WTC11 (cell line): ENCODE measurements around the gene AGTRAP. TPM values are rescaled to one million over a fixed set of nuclear protein-coding genes. Genes with fewer than 3 reads are reported as not detected.
A peak's percentile ranks its signal among the peaks of the same experiment; 100 is the strongest.

Experiments
- ATAC-seq: fragments of 200-7000 bp; cut with Tn5 transposase; 2 replicates; pipeline ENCODE4 v1.10.0; 2021; ENCODE audit warnings: mild to moderate bottlenecking, moderate library complexity
- CTCF ChIA-PET: fragments of 300-600 bp; sonication (Branson Sonifier 250); formaldehyde crosslinking; loops from one replicate; lab custom pipeline; 2021; ENCODE audit warnings: antibody characterized with exemption; lab: Charles Lee
- POLR2A ChIA-PET: fragments of 350-600 bp; sonication (Branson Sonifier 250); formaldehyde crosslinking; loops from one replicate; lab custom pipeline; 2021; ENCODE audit warnings: antibody characterized with exemption; lab: Charles Lee
- DNase-seq: peaks from one replicate; pipeline ENCODE4 v3.0.0; 2021; ENCODE audit warnings: low spot score
- H3K27ac Mint-ChIP-seq: 2 replicates; pipeline ENCODE4 v1.8.0; 2021; ENCODE audit warnings: mixed read lengths
- H3K27me3 Mint-ChIP-seq: 2 replicates; pipeline ENCODE4 v1.8.0; 2021; ENCODE audit warnings: low read depth, mild to moderate bottlenecking, moderate library complexity, mixed read lengths
- H3K36me3 Mint-ChIP-seq: 2 replicates; pipeline ENCODE4 v1.8.0; 2021; ENCODE audit warnings: mixed read lengths
- H3K4me1 Mint-ChIP-seq: 2 replicates; pipeline ENCODE4 v1.8.0; 2022; ENCODE audit warnings: mixed read lengths
- H3K4me3 Mint-ChIP-seq: 2 replicates; pipeline ENCODE4 v1.8.0; 2021; ENCODE audit warnings: mild to moderate bottlenecking, moderate library complexity, mixed read lengths
- H3K9me3 Mint-ChIP-seq: 2 replicates; pipeline ENCODE4 v1.8.0; 2021; ENCODE audit warnings: mixed read lengths
- ATF1 ChIP-seq: sonication (generic); formaldehyde crosslinking; IDR thresholded peaks from 2 replicates; pipeline ENCODE4 v1.8.1; 2023; ENCODE audit warnings: mild to moderate bottlenecking, moderate library complexity, missing genetic modification reagents
- ELF4 ChIP-seq: sonication (generic); formaldehyde crosslinking; IDR thresholded peaks from 2 replicates; pipeline ENCODE4 v1.8.1; 2022; ENCODE audit warnings: low read depth, mild to moderate bottlenecking, moderate library complexity, missing genetic modification reagents
- FOXK1 ChIP-seq: sonication (generic); formaldehyde crosslinking; IDR thresholded peaks from 2 replicates; pipeline ENCODE4 v1.8.0; 2022; ENCODE audit warnings: mild to moderate bottlenecking, moderate library complexity, missing genetic modification reagents
- GTF2I ChIP-seq: fragments of 250-450 bp; sonication (Bioruptor Pico); conservative IDR thresholded peaks from 2 replicates; pipeline ENCODE4 v1.4.0; 2021; ENCODE audit warnings: mild to moderate bottlenecking
- JUN ChIP-seq: sonication (generic); formaldehyde crosslinking; IDR thresholded peaks from 2 replicates; pipeline ENCODE4 v1.8.0; 2023; ENCODE audit warnings: mild to moderate bottlenecking, missing genetic modification reagents
- NFATC4 ChIP-seq: fragments of 250-450 bp; sonication (Bioruptor Pico); IDR thresholded peaks from 2 replicates; pipeline ENCODE4 v1.9.0; 2021; ENCODE audit warnings: mild to moderate bottlenecking
- NFYB ChIP-seq: sonication (generic); formaldehyde crosslinking; conservative IDR thresholded peaks from 2 replicates; pipeline ENCODE4 v1.8.0; 2022; ENCODE audit warnings: low read depth, missing genetic modification reagents
- NR1H2 ChIP-seq: sonication (generic); formaldehyde crosslinking; IDR thresholded peaks from 2 replicates; pipeline ENCODE4 v1.9.0; 2021; ENCODE audit warnings: mild to moderate bottlenecking, moderate library complexity, missing genetic modification reagents
- NR3C1 ChIP-seq: sonication (generic); formaldehyde crosslinking; conservative IDR thresholded peaks from 2 replicates; pipeline ENCODE4 v1.8.1; 2023; ENCODE audit warnings: low read depth, mild to moderate bottlenecking, missing genetic modification reagents
- OVOL2 ChIP-seq: fragments of 250-450 bp; sonication (Bioruptor Pico); IDR thresholded peaks from 2 replicates; pipeline ENCODE4 v1.9.0; 2021; ENCODE audit warnings: mild to moderate bottlenecking, borderline replicate concordance
- SP1 ChIP-seq: sonication (generic); formaldehyde crosslinking; conservative IDR thresholded peaks from 2 replicates; pipeline ENCODE4 v1.8.1; 2022; ENCODE audit warnings: missing genetic modification reagents
- ZNF121 ChIP-seq: sonication (generic); formaldehyde crosslinking; IDR thresholded peaks from 2 replicates; pipeline ENCODE4 v1.8.0; 2023; ENCODE audit warnings: missing genetic modification reagents
- ZNF219 ChIP-seq: sonication (generic); formaldehyde crosslinking; IDR thresholded peaks from 2 replicates; pipeline ENCODE4 v1.8.0; 2023; ENCODE audit warnings: missing genetic modification reagents, mild to moderate bottlenecking, borderline replicate concordance
- ZNF416 ChIP-seq: fragments of 250-450 bp; sonication (Bioruptor Pico); IDR thresholded peaks from 2 replicates; pipeline ENCODE4 v1.9.0; 2021; ENCODE audit warnings: mild to moderate bottlenecking, inconsistent platforms
- ZNF423 ChIP-seq: fragments of 250-450 bp; sonication (Bioruptor Pico); IDR thresholded peaks from 2 replicates; pipeline ENCODE4 v2.1.2; 2022; ENCODE audit warnings: mild to moderate bottlenecking, moderate library complexity
- total RNA-seq: library from RNA; stranded (reverse); gene quantifications from 3 replicates; pipeline ENCODE4 v1.2.3, GENCODE V29; 2021
- TF ChIP-seq, protein P1 (sequence below): sonication (generic); formaldehyde crosslinking; IDR thresholded peaks from 2 replicates; pipeline ENCODE4 v1.8.1; 2023; ENCODE audit warnings: mild to moderate bottlenecking, missing genetic modification reagents, moderate library complexity
- TF ChIP-seq, protein P2 (sequence below): fragments of 250-450 bp; sonication (Bioruptor Pico); IDR thresholded peaks from 2 replicates; pipeline ENCODE4 v1.9.0; 2021; ENCODE audit warnings: mild to moderate bottlenecking
- TF ChIP-seq, protein P3 (sequence below): sonication (generic); formaldehyde crosslinking; IDR thresholded peaks from 2 replicates; pipeline ENCODE4 v1.8.1; 2022; ENCODE audit warnings: mild to moderate bottlenecking, missing genetic modification reagents, moderate library complexity, borderline replicate concordance
- TF ChIP-seq, protein P4 (sequence below): sonication (generic); formaldehyde crosslinking; IDR thresholded peaks from 2 replicates; pipeline ENCODE4 v1.8.0; 2022; ENCODE audit warnings: mild to moderate bottlenecking, missing genetic modification reagents
- TF ChIP-seq, protein P5 (sequence below): fragments of 250-450 bp; sonication (Bioruptor Pico); IDR thresholded peaks from 2 replicates; pipeline ENCODE4 v1.8.0; 2021; ENCODE audit warnings: mild to moderate bottlenecking
- TF ChIP-seq, protein P6 (sequence below): sonication (generic); formaldehyde crosslinking; IDR thresholded peaks from 2 replicates; pipeline ENCODE4 v1.8.1; 2023; ENCODE audit warnings: mild to moderate bottlenecking, missing genetic modification reagents, moderate library complexity
- TF ChIP-seq, protein P7 (sequence below): sonication (generic); formaldehyde crosslinking; IDR thresholded peaks from 2 replicates; pipeline ENCODE4 v1.8.0; 2022; ENCODE audit warnings: missing genetic modification reagents

Gene AGTRAP
- total RNA-seq, 1 experiment from 2014 or later, result 81.6 TPM

DNA sequence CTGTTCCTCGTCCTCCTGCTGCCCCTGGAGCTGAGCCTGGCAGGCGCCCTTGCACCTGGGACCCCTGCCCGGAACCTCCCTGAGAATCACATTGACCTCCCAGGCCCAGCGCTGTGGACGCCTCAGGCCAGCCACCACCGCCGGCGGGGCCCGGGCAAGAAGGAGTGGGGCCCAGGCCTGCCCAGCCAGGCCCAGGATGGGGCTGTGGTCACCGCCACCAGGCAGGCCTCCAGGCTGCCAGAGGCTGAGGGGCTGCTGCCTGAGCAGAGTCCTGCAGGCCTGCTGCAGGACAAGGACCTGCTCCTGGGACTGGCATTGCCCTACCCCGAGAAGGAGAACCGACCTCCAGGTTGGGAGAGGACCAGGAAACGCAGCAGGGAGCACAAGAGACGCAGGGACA lies 29.6 kb upstream of the AGTRAP start:
- H3K36me3 Mint-ChIP-seq, result peaks cover 4% of the 10 kb centered on the region; the same call in 1 of the 2 replicates
- CTCF ChIA-PET, result interaction anchor here (1.4 to 6.5 kb wide), 8 partner anchors 8 to 97 kb away, joined by 3 to 55 read pairs (median 14); partner anchors contain the start of genes FBXO2, FBXO44, FBXO6 and MAD2L2
- no peaks in the 10 kb centered on the region for H3K27me3 Mint-ChIP-seq
- H3K27ac Mint-ChIP-seq, result no peak overlapping the region
- H3K4me1 Mint-ChIP-seq, result peaks cover 51% of the 10 kb centered on the region
- DNase-seq, result no peak
- TF ChIP-seq, protein P1, sequence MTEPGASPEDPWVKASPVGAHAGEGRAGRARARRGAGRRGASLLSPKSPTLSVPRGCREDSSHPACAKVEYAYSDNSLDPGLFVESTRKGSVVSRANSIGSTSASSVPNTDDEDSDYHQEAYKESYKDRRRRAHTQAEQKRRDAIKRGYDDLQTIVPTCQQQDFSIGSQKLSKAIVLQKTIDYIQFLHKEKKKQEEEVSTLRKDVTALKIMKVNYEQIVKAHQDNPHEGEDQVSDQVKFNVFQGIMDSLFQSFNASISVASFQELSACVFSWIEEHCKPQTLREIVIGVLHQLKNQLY (CRISPR knock-in tag), result no peak
- TF ChIP-seq NR3C1 (no peak), OVOL2 (CRISPR knock-in tag) (no peak), ATF1 (no peak), JUN (no peak), NFATC4 (CRISPR knock-in tag) (no peak), SP1 (CRISPR knock-in tag) (no peak), NFYB (CRISPR knock-in tag) (no peak), ELF4 (no peak), ZNF219 (CRISPR knock-in tag) (no peak), NR1H2 (CRISPR knock-in tag) (no peak)
- TF ChIP-seq, protein P2, sequence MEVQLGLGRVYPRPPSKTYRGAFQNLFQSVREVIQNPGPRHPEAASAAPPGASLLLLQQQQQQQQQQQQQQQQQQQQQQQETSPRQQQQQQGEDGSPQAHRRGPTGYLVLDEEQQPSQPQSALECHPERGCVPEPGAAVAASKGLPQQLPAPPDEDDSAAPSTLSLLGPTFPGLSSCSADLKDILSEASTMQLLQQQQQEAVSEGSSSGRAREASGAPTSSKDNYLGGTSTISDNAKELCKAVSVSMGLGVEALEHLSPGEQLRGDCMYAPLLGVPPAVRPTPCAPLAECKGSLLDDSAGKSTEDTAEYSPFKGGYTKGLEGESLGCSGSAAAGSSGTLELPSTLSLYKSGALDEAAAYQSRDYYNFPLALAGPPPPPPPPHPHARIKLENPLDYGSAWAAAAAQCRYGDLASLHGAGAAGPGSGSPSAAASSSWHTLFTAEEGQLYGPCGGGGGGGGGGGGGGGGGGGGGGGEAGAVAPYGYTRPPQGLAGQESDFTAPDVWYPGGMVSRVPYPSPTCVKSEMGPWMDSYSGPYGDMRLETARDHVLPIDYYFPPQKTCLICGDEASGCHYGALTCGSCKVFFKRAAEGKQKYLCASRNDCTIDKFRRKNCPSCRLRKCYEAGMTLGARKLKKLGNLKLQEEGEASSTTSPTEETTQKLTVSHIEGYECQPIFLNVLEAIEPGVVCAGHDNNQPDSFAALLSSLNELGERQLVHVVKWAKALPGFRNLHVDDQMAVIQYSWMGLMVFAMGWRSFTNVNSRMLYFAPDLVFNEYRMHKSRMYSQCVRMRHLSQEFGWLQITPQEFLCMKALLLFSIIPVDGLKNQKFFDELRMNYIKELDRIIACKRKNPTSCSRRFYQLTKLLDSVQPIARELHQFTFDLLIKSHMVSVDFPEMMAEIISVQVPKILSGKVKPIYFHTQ (CRISPR knock-in tag), result no peak
- TF ChIP-seq, protein P3, sequence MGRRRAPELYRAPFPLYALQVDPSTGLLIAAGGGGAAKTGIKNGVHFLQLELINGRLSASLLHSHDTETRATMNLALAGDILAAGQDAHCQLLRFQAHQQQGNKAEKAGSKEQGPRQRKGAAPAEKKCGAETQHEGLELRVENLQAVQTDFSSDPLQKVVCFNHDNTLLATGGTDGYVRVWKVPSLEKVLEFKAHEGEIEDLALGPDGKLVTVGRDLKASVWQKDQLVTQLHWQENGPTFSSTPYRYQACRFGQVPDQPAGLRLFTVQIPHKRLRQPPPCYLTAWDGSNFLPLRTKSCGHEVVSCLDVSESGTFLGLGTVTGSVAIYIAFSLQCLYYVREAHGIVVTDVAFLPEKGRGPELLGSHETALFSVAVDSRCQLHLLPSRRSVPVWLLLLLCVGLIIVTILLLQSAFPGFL, result no peak
- no peaks in the 10 kb centered on the region for H3K9me3 Mint-ChIP-seq
- no peak for ATAC-seq
- POLR2A ChIA-PET, result interaction anchor here (1.3 kb wide), 1 partner anchor 13 kb away, joined by 5 read pairs; no protein-coding TSS in a partner anchor
- H3K4me3 Mint-ChIP-seq, result no peak overlapping the region

DNA sequence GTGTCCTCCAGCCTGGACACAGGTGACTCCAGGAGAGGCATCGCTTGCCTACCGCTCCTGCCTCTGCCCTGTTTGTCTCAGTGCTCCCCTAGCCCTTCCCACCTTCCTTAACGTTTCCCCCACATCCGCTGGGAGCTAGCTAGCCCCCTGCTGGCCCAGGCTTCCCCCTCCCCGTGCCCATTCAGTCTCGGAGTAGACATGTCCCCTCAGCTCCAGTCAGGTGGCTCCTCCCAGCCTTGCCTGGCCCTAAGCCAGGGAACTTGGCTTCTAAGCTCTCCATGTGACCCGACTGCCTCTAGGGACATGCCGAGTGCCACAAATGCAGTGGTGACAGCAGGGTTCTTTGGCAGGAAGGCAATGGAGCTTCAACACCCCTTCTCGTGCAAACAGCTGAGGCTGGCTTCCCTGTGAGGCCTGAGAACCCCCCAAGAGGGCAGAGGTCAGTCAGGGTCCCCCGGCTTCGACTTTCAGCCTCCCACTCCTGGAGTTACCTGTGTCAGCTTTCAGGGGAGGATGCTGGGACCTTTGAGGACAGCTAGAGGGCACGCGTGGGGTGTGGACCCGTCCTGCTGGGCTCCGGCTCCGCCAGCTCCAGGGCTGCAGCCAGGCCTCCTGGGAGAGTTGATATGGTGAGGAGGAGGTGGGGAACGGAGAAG lies 28.2 kb upstream of the AGTRAP start:
- H3K27me3 Mint-ChIP-seq, result no peaks in the 10 kb centered on the region
- DNase-seq, result no peak
- H3K27ac Mint-ChIP-seq, result peak overlapping the region; percentile 25; the same call in 1 of the 2 replicates
- peaks cover 48% of the 10 kb centered on the region for H3K4me1 Mint-ChIP-seq
- POLR2A ChIA-PET, result interaction anchor here (1.0 to 1.9 kb wide), 5 partner anchors 10 to 44 kb away, joined by 3 to 6 read pairs (median 4); partner anchors contain the start of genes DRAXIN and FBXO6
- H3K9me3 Mint-ChIP-seq, result no peaks in the 10 kb centered on the region
- CTCF ChIA-PET, result interaction anchor here (0.6 to 6.5 kb wide), 31 partner anchors 9 to 422 kb away, joined by 3 to 55 read pairs (median 5); partner anchors contain the start of genes AGTRAP, FBXO2, FBXO44 and FBXO6
- peak; percentile 19 for ATAC-seq
- H3K36me3 Mint-ChIP-seq, result peaks cover 4% of the 10 kb centered on the region; the same call in 1 of the 2 replicates
- no peak overlapping the region for H3K4me3 Mint-ChIP-seq
- no peak for TF ChIP-seq ZNF416 (CRISPR knock-in tag)
- TF ChIP-seq FOXK1, result 0 out of 2 replicates have a peak, but pooled peaks have one; percentile 13
- no peak for TF ChIP-seq ZNF121 (CRISPR knock-in tag)
- TF ChIP-seq, protein P4, sequence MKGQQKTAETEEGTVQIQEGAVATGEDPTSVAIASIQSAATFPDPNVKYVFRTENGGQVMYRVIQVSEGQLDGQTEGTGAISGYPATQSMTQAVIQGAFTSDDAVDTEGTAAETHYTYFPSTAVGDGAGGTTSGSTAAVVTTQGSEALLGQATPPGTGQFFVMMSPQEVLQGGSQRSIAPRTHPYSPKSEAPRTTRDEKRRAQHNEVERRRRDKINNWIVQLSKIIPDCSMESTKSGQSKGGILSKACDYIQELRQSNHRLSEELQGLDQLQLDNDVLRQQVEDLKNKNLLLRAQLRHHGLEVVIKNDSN, result peak; percentile 52; the same call in 1 of the 2 replicates
- TF ChIP-seq, protein P5, sequence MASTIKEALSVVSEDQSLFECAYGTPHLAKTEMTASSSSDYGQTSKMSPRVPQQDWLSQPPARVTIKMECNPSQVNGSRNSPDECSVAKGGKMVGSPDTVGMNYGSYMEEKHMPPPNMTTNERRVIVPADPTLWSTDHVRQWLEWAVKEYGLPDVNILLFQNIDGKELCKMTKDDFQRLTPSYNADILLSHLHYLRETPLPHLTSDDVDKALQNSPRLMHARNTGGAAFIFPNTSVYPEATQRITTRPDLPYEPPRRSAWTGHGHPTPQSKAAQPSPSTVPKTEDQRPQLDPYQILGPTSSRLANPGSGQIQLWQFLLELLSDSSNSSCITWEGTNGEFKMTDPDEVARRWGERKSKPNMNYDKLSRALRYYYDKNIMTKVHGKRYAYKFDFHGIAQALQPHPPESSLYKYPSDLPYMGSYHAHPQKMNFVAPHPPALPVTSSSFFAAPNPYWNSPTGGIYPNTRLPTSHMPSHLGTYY (CRISPR knock-in tag), result no peak
- no peak for TF ChIP-seq ZNF423 (CRISPR knock-in tag)
- TF ChIP-seq, protein P6, sequence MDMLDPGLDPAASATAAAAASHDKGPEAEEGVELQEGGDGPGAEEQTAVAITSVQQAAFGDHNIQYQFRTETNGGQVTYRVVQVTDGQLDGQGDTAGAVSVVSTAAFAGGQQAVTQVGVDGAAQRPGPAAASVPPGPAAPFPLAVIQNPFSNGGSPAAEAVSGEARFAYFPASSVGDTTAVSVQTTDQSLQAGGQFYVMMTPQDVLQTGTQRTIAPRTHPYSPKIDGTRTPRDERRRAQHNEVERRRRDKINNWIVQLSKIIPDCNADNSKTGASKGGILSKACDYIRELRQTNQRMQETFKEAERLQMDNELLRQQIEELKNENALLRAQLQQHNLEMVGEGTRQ (CRISPR knock-in tag), result peak; percentile 58
- TF ChIP-seq, protein P7, sequence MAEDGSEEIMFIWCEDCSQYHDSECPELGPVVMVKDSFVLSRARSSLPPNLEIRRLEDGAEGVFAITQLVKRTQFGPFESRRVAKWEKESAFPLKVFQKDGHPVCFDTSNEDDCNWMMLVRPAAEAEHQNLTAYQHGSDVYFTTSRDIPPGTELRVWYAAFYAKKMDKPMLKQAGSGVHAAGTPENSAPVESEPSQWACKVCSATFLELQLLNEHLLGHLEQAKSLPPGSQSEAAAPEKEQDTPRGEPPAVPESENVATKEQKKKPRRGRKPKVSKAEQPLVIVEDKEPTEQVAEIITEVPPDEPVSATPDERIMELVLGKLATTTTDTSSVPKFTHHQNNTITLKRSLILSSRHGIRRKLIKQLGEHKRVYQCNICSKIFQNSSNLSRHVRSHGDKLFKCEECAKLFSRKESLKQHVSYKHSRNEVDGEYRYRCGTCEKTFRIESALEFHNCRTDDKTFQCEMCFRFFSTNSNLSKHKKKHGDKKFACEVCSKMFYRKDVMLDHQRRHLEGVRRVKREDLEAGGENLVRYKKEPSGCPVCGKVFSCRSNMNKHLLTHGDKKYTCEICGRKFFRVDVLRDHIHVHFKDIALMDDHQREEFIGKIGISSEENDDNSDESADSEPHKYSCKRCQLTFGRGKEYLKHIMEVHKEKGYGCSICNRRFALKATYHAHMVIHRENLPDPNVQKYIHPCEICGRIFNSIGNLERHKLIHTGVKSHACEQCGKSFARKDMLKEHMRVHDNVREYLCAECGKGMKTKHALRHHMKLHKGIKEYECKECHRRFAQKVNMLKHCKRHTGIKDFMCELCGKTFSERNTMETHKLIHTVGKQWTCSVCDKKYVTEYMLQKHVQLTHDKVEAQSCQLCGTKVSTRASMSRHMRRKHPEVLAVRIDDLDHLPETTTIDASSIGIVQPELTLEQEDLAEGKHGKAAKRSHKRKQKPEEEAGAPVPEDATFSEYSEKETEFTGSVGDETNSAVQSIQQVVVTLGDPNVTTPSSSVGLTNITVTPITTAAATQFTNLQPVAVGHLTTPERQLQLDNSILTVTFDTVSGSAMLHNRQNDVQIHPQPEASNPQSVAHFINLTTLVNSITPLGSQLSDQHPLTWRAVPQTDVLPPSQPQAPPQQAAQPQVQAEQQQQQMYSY (CRISPR knock-in tag), result no peak
- no peak for TF ChIP-seq GTF2I (CRISPR knock-in tag)
